ENCODE data around the gene PIAS4.

GRCh38 chr19:4080473-4080872, 72.9 kb downstream of the PIAS4 start:
- TF ChIP-seq ZFP3 (CRISPR knock-in tag; IDR thresholded peaks at IDR 0.05) (no peak), BACH2 (CRISPR knock-in tag; IDR thresholded peaks at IDR 0.05; ENCODE audit: borderline replicate concordance) (no peak), ZNF565 (CRISPR knock-in tag; conservative IDR thresholded peaks at IDR 0.05; ENCODE audit: low read depth) (no peak), TSHZ2 (CRISPR knock-in tag; IDR thresholded peaks at IDR 0.05) (no peak), PPARA (CRISPR knock-in tag; IDR thresholded peaks at IDR 0.05; ENCODE audit: borderline replicate concordance) (no peak), SNAI2 (CRISPR knock-in tag; IDR thresholded peaks at IDR 0.05) (no peak), ZFP30 (CRISPR knock-in tag; IDR thresholded peaks at IDR 0.05) (no peak), TOX (CRISPR knock-in tag; IDR thresholded peaks at IDR 0.05; ENCODE audit: borderline replicate concordance) (no peak), ARNTL (CRISPR knock-in tag; IDR thresholded peaks at IDR 0.05; ENCODE audit: borderline replicate concordance, low read depth) (no peak), GLIS3 (CRISPR knock-in tag; IDR thresholded peaks at IDR 0.05) (no peak)
